Upper lobe of left lung (tissue), 6 donors: ENCODE data around the gene TJP2. TPM values are rescaled to one million over a fixed set of nuclear protein-coding genes. Genes with fewer than 3 reads are reported as not detected.

Experiments used
- ATAC-seq, 2 donors: fragments of 200-7000 bp; cut with Tn5 transposase; one replicate each; pipeline ENCODE4 v1.9.1; 2022; ENCODE audit warnings: mild to moderate bottlenecking in 2 of 2, moderate library complexity in 2 of 2; ENCODE audit not compliant: low FRiP score in 2 of 2
- DNase-seq, 2 donors: peaks; one replicate each; pipeline ENCODE4 v3.0.0-alpha.2; 2019 to 2020
- H3K27ac ChIP-seq, 4 donors: fragments of 200-600 bp; sonication (generic); one replicate each; pipeline ENCODE4 v1.5.1; 2016 to 2019
- H3K27me3 ChIP-seq, 4 donors: fragments of 200-600 bp; sonication (generic); one replicate each; pipeline ENCODE4 v1.5.1; 2017 to 2019
- H3K36me3 ChIP-seq, 4 donors: fragments of 200-600 bp; sonication (generic); one replicate each; pipeline ENCODE4 v1.5.1; 2016 to 2019
- H3K4me1 ChIP-seq, 4 donors: fragments of 200-600 bp; sonication (generic); one replicate each; pipeline ENCODE4 v1.5.1; 2018 to 2019
- H3K4me3 ChIP-seq, 4 donors: fragments of 200-600 bp; sonication (generic); one replicate each; pipeline ENCODE4 v1.5.1; 2017 to 2019; ENCODE audit warnings: mild to moderate bottlenecking in 2 of 4, moderate library complexity in 1 of 4
- H3K9me3 ChIP-seq, 4 donors: fragments of 200-600 bp; sonication (generic); one replicate each; pipeline ENCODE4 v1.5.1; 2018 to 2019
- CTCF ChIP-seq, 6 experiments: fragments of 450-650 bp in 4 of 6; fragments of 200-600 bp in 2 of 6; sonication (generic) in 2 of 6; IDR thresholded peaks; one replicate each; pipeline ENCODE4 v1.5.1; 2016 to 2019; ENCODE audit warnings: antibody characterized with exemption in 6 of 6
- EP300 ChIP-seq, 4 donors: sonication (generic); formaldehyde crosslinking; IDR thresholded peaks; one replicate each; pipeline ENCODE4 v1.5.1; 2017; ENCODE audit warnings: antibody characterized with exemption in 4 of 4, control low read depth in 2 of 4
- POLR2A ChIP-seq, 4 donors: fragments of 450-650 bp; IDR thresholded peaks; one replicate each; pipeline ENCODE4 v1.5.1; 2016 to 2017; ENCODE audit warnings: antibody characterized with exemption in 4 of 4, mild to moderate bottlenecking in 2 of 4
- POLR2AphosphoS5 ChIP-seq, 2 donors: sonication (generic); formaldehyde crosslinking; IDR thresholded peaks; one replicate each; pipeline ENCODE4 v1.5.1; 2017; ENCODE audit warnings: antibody characterized with exemption in 2 of 2
- WGBS, 2 donors: methylation state at CpG; one replicate each; pipeline ENCODE4 v1.1.5; 2017 to 2018; 5-methylcytosine and 5-hydroxymethylcytosine counted together
- total RNA-seq, 6 donors: library from RNA; depleted of rRNA in 4 of 6; stranded (reverse); fragments of >200 nt in 4 of 6; gene quantifications; one replicate each; pipeline versions ENCODE4 v1.1.0 to v1.2.1, GENCODE V29; 2016 to 2021
- donor health status: DM: no; HTN: no; CAD: no; lungs with moderate emphysema.
- donor health status: DM: no; HTN: yes; CAD: no; lungs with severe emphysema.

Gene TJP2
- total RNA-seq, 6 donors from 2014 or later = 98.3 to 270 (median 185) TPM

GRCh38 chr9:69204849-69205248 is 30.8 kb downstream of the TJP2 start:
- no peaks in the 10 kb centered on the region for H3K27me3 ChIP-seq
- DNase-seq (no peak), ATAC-seq (peak in 1 of 2 donors; percentile 75)
- no peak for TF ChIP-seq CTCF (IDR thresholded peaks at IDR 0.05)
- no peak for TF ChIP-seq EP300 (IDR thresholded peaks at IDR 0.05)
- TF ChIP-seq POLR2AphosphoS5 (IDR thresholded peaks at IDR 0.05) = no peak
- no peak for TF ChIP-seq POLR2A (IDR thresholded peaks at IDR 0.05)
- 71 to 74% methylated on average over 7 of the region's 7 CpGs for WGBS, 2 donors
- H3K27ac ChIP-seq = peak overlapping the region in 1 of 4 donors; percentile 27
- peaks cover 13 to 25% (median 21%) of the 10 kb centered on the region in 4 donors for H3K4me1 ChIP-seq
- H3K36me3 ChIP-seq = peaks cover 0 to 5% (median 0%) of the 10 kb centered on the region in 4 donors
- H3K9me3 ChIP-seq = no peaks in the 10 kb centered on the region
- H3K4me3 ChIP-seq = no peak overlapping the region

- H3K4me3 ChIP-seq = no peak overlapping the region
- no peak for DNase-seq
- no peak for ATAC-seq
- no peak for TF ChIP-seq POLR2A (IDR thresholded peaks at IDR 0.05)
- no peak for TF ChIP-seq EP300 (IDR thresholded peaks at IDR 0.05)
- TF ChIP-seq CTCF (IDR thresholded peaks at IDR 0.05) = no peak
- TF ChIP-seq POLR2AphosphoS5 (IDR thresholded peaks at IDR 0.05) = no peak
- no peaks in the 10 kb centered on the region for H3K9me3 ChIP-seq
- H3K4me1 ChIP-seq = peaks cover 10 to 23% (median 16%) of the 10 kb centered on the region in 4 donors
- H3K27me3 ChIP-seq = no peaks in the 10 kb centered on the region
- H3K27ac ChIP-seq = no peak overlapping the region
- WGBS, 2 donors = 91 to 95% methylated on average over 5 of the region's 5 CpGs
- peaks cover 0 to 4% (median 0%) of the 10 kb centered on the region in 4 donors for H3K36me3 ChIP-seq
Observed at GRCh38 chr9:69206047-69206446, 32.0 kb downstream of the TJP2 start.

GRCh38 chr9:69207503-69207902 is 33.4 kb downstream of the TJP2 start:
- no peaks in the 10 kb centered on the region for H3K9me3 ChIP-seq
- H3K4me3 ChIP-seq = no peak overlapping the region
- no peak overlapping the region for H3K27ac ChIP-seq
- no peak for DNase-seq
- WGBS, 2 donors = 55 to 60% methylated on average over 4 to 6 of the region's 6 CpGs
- H3K4me1 ChIP-seq = peaks cover 10 to 26% (median 18%) of the 10 kb centered on the region in 4 donors
- no peaks in the 10 kb centered on the region for H3K36me3 ChIP-seq
- no peaks in the 10 kb centered on the region for H3K27me3 ChIP-seq
- TF ChIP-seq CTCF (IDR thresholded peaks at IDR 0.05) (no peak), EP300 (IDR thresholded peaks at IDR 0.05) (no peak), POLR2AphosphoS5 (IDR thresholded peaks at IDR 0.05) (no peak), POLR2A (IDR thresholded peaks at IDR 0.05) (no peak)
- no peak for ATAC-seq

- peaks cover 17 to 27% (median 22%) of the 10 kb centered on the region in 4 donors for H3K4me1 ChIP-seq
- DNase-seq = no peak
- WGBS, 2 donors = 83 to 93% methylated on average over 3 of the region's 3 CpGs
- TF ChIP-seq POLR2A (IDR thresholded peaks at IDR 0.05) (no peak), CTCF (IDR thresholded peaks at IDR 0.05) (no peak), EP300 (IDR thresholded peaks at IDR 0.05) (no peak), POLR2AphosphoS5 (IDR thresholded peaks at IDR 0.05) (no peak)
- no peak for ATAC-seq
- H3K4me3 ChIP-seq = no peak overlapping the region
- H3K36me3 ChIP-seq = peaks cover 0 to 11% (median 0%) of the 10 kb centered on the region in 4 donors
- no peak overlapping the region for H3K27ac ChIP-seq
- no peaks in the 10 kb centered on the region for H3K9me3 ChIP-seq
- H3K27me3 ChIP-seq = no peaks in the 10 kb centered on the region
Observed at GRCh38 chr9:69211424-69212036, 37.5 kb downstream of the TJP2 start.

- no peak for TF ChIP-seq CTCF (IDR thresholded peaks at IDR 0.05)
- TF ChIP-seq POLR2A (IDR thresholded peaks at IDR 0.05) = no peak
- no peak for TF ChIP-seq EP300 (IDR thresholded peaks at IDR 0.05)
- no peak for TF ChIP-seq POLR2AphosphoS5 (IDR thresholded peaks at IDR 0.05)
- 88 to 93% methylated on average over 5 of the region's 5 CpGs for WGBS, 2 donors
- ATAC-seq = no peak
- no peaks in the 10 kb centered on the region for H3K27me3 ChIP-seq
- no peaks in the 10 kb centered on the region for H3K9me3 ChIP-seq
- DNase-seq = no peak
- no peak overlapping the region for H3K4me3 ChIP-seq
- peaks cover 0 to 28% (median 16%) of the 10 kb centered on the region in 4 donors for H3K36me3 ChIP-seq
- H3K4me1 ChIP-seq = peaks cover 16 to 17% (median 16%) of the 10 kb centered on the region in 4 donors
- H3K27ac ChIP-seq = no peak overlapping the region
Observed at GRCh38 chr9:69213647-69214046, 39.6 kb downstream of the TJP2 start.
